B cell (primary cell): ENCODE results near the gene GLIS1. TPM values are rescaled to one million over a fixed set of nuclear protein-coding genes. Genes with fewer than 3 reads are reported as not detected.

Experiments
- ATAC-seq: fragments of 200-7000 bp; cut with Tn5 transposase; one replicate; pipeline ENCODE4 v1.10.0; 2021; ENCODE audit warnings: low read depth, mild to moderate bottlenecking, moderate number of reproducible peaks, moderate library complexity
- CTCF ChIA-PET: fragments of 350-600 bp; sonication (Branson Sonifier 250); formaldehyde crosslinking; loops from one replicate; lab custom pipeline; 2021; ENCODE audit warnings: antibody characterized with exemption, inconsistent platforms; lab: Charles Lee
- POLR2A ChIA-PET: fragments of 350-600 bp; sonication (Branson Sonifier 250); formaldehyde crosslinking; loops from one replicate; lab custom pipeline; 2021; ENCODE audit warnings: antibody characterized with exemption; lab: Charles Lee
- DNase-seq: peaks from one replicate; pipeline ENCODE4 v3.0.0; 2013
- H2AFZ ChIP-seq: 2 replicates; pipeline ENCODE4 v1.6.1; 2012; ENCODE audit warnings: mild to moderate bottlenecking, low read depth, low read length; ENCODE audit not compliant: insufficient read depth, poor library complexity, severe bottlenecking
- H3K27ac ChIP-seq, 2 donors: 1 replicate in 1 of 2; 2 replicates in 1 of 2; pipeline ENCODE4 v1.5.1; 2012 to 2013; ENCODE audit warnings: low read length in 2 of 2, mild to moderate bottlenecking in 2 of 2, moderate library complexity in 1 of 2
- H3K27me3 ChIP-seq, 4 experiments: fragments of 200-600 bp in 1 of 4; sonication (generic) in 1 of 4; replicated peaks in 1 of 4; 1 replicate in 2 of 4; 2 replicates in 2 of 4; pipeline versions ENCODE4 v1.6.1 to v1.7.0; 2013 to 2016; ENCODE audit warnings: low read length in 3 of 4, mild to moderate bottlenecking in 2 of 4, mixed read lengths in 1 of 4, moderate library complexity in 1 of 4; ENCODE audit not compliant: insufficient read depth in 4 of 4, control insufficient read depth in 3 of 4; ENCODE audit errors: control extremely low read depth in 1 of 4
- H3K36me3 ChIP-seq, 2 experiments: replicated peaks in 1 of 2; 1 replicate in 1 of 2; 2 replicates in 1 of 2; pipeline versions ENCODE4 v1.6.1 to v1.7.1; 2013; ENCODE audit warnings: low read length in 1 of 2; ENCODE audit not compliant: insufficient read depth in 2 of 2, control insufficient read depth in 1 of 2; ENCODE audit errors: control extremely low read depth in 1 of 2, extremely low read depth in 1 of 2
- H3K4me1 ChIP-seq, 2 donors: fragments of 200-600 bp in 1 of 2; sonication (generic) in 1 of 2; 1 replicate in 1 of 2; 2 replicates in 1 of 2; pipeline versions ENCODE4 v1.5.1 to v1.6.1; 2013 to 2017; ENCODE audit warnings: low read length in 2 of 2; ENCODE audit not compliant: control insufficient read depth in 2 of 2, insufficient read depth in 2 of 2
- H3K4me2 ChIP-seq: replicated peaks from 2 replicates; pipeline ENCODE3; 2012; ENCODE audit warnings: mild to moderate bottlenecking, low read depth, low read length; ENCODE audit not compliant: poor library complexity, severe bottlenecking
- H3K4me3 ChIP-seq, 5 experiments: fragments of 200-600 bp in 1 of 5; sonication (generic) in 1 of 5; 1 replicate in 3 of 5; 2 replicates in 2 of 5; pipeline versions ENCODE4 v1.5.1 to v1.7.0; 2011 to 2016; ENCODE audit warnings: low read length in 4 of 5, mild to moderate bottlenecking in 4 of 5, low read depth in 2 of 5, control low read depth in 1 of 5, moderate library complexity in 1 of 5; ENCODE audit not compliant: insufficient read depth in 1 of 5; ENCODE audit errors: control extremely low read depth in 1 of 5, extremely low read depth in 1 of 5
- H3K79me2 ChIP-seq: fragments of 200-600 bp; sonication (generic); one replicate; pipeline ENCODE4 v1.6.0; 2016; ENCODE audit warnings: low read length; ENCODE audit not compliant: control insufficient read depth, insufficient read depth
- H3K9ac ChIP-seq: fragments of 200-600 bp; sonication (generic); 2 replicates; pipeline ENCODE4 v1.6.1; 2017; ENCODE audit warnings: mild to moderate bottlenecking, low read length, moderate library complexity
- H3K9me3 ChIP-seq, 3 donors: one replicate each; pipeline versions ENCODE4 v1.6.1 to v1.7.1; 2013; ENCODE audit warnings: low read length in 2 of 3; ENCODE audit not compliant: control insufficient read depth in 2 of 3, insufficient read depth in 1 of 3; ENCODE audit errors: control extremely low read depth in 1 of 3
- H4K20me1 ChIP-seq: 2 replicates; pipeline ENCODE4 v1.6.0; 2012; ENCODE audit warnings: mild to moderate bottlenecking, low read length; ENCODE audit not compliant: insufficient read depth, control insufficient read depth, poor library complexity, severe bottlenecking
- H3K27ac Mint-ChIP-seq: one replicate; pipeline ENCODE4 v1.8.0; 2021; ENCODE audit warnings: mixed read lengths
- H3K27me3 Mint-ChIP-seq: one replicate; pipeline ENCODE4 v1.8.0; 2021; ENCODE audit warnings: mixed read lengths
- H3K4me1 Mint-ChIP-seq: one replicate; pipeline ENCODE4 v1.8.0; 2021; ENCODE audit warnings: mixed read lengths
- H3K4me3 Mint-ChIP-seq: one replicate; pipeline ENCODE4 v1.8.0; 2021; ENCODE audit warnings: mixed read lengths
- H3K9me3 Mint-ChIP-seq: one replicate; pipeline ENCODE4 v1.8.0; 2022; ENCODE audit warnings: mixed read lengths; ENCODE audit not compliant: insufficient read depth
- EZH2 ChIP-seq: IDR thresholded peaks from 2 replicates; pipeline ENCODE4 v1.6.1; 2012; ENCODE audit warnings: borderline replicate concordance, low read depth, mild to moderate bottlenecking, moderate library complexity, low read length; ENCODE audit not compliant: insufficient read depth, poor library complexity, severe bottlenecking
- WGBS: methylation state at CpG from one replicate; pipeline ENCODE4 v1.1.5; 2013; ENCODE audit warnings: missing lambda C conversion rate; ENCODE audit not compliant: insufficient coverage; 5-methylcytosine and 5-hydroxymethylcytosine counted together
- intact Hi-C: fragments of 100-400 bp; cut with micrococcal nuclease; formaldehyde crosslinking; loops from one replicate; pipeline ENCODE4 v1.10.0; 2022
- polyA plus RNA-seq: library from polyadenylated mRNA; depleted of rRNA; stranded (reverse); fragments of >200 nt; gene quantifications from 2 replicates; pipeline ENCODE4 v1.2.3, GENCODE V29; 2012
- total RNA-seq, 2 donors: library from RNA; stranded (reverse); fragments of 120-200 nt in 1 of 2; gene quantifications; 1 replicate in 1 of 2; 2 replicates in 1 of 2; pipeline versions ENCODE4 v1.2.3 to v1.2.4, GENCODE V29; 2013 to 2022
- TF ChIP-seq, protein P1 (sequence below): fragments of 200-600 bp; IDR thresholded peaks from one replicate; pipeline ENCODE4 v1.8.0; 2022; ENCODE audit warnings: antibody characterized with exemption, mild to moderate bottlenecking

GLIS1 gene
- total and polyA plus RNA-seq, 2 donors (not counting 1 experiment from before 2014, with no cell fraction given): not detected

DNA sequence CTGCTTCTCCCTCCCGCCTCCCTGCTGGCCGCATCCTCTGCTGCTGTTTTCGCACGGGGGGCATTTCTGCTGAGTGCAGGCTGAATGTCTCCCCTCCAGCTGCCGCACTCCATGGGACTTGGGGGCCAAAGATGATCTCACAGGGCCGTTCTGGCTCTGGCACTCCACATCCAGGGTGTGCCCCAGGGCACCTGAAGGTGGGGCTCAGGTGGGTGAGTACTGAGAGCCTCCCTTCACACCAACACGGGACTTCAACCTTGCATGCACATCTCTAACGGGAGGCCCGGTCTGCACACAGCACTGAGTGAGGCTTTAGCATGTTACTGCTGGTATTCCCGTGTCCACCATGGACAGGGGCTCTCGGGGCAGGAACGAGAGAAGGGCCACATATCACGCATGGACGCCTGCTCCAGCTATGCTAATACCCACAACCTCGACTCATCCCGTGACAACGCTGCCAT, 190.9 kb downstream of the GLIS1 start:
- Histone ChIP-seq H3K4me3 (no peak overlapping the region), H3K4me2 (no peak overlapping the region), H4K20me1 (no peaks in the 10 kb centered on the region), H2AFZ (no peak overlapping the region), H3K9me3 (no peaks in the 10 kb centered on the region), H3K27ac (no peak overlapping the region), H3K27me3 (no peaks in the 10 kb centered on the region), H3K36me3 (no peaks in the 10 kb centered on the region), H3K4me1 (no peaks in the 10 kb centered on the region), H3K79me2 (no peaks in the 10 kb centered on the region), H3K9ac (no peak overlapping the region)
- WGBS: 91% methylated on average over 16 of the region's 17 CpGs
- Mint-ChIP-seq H3K27me3 (peaks cover 11% of the 10 kb centered on the region), H3K9me3 (no peaks in the 10 kb centered on the region), H3K27ac (no peak overlapping the region), H3K4me3 (no peak overlapping the region), H3K4me1 (no peaks in the 10 kb centered on the region)
- CTCF ChIA-PET: no interaction called here
- POLR2A ChIA-PET: no interaction called here
- DNase-seq (no peak), ATAC-seq (no peak)
- intact Hi-C loops: no loop called here
- TF ChIP-seq, protein P1, sequence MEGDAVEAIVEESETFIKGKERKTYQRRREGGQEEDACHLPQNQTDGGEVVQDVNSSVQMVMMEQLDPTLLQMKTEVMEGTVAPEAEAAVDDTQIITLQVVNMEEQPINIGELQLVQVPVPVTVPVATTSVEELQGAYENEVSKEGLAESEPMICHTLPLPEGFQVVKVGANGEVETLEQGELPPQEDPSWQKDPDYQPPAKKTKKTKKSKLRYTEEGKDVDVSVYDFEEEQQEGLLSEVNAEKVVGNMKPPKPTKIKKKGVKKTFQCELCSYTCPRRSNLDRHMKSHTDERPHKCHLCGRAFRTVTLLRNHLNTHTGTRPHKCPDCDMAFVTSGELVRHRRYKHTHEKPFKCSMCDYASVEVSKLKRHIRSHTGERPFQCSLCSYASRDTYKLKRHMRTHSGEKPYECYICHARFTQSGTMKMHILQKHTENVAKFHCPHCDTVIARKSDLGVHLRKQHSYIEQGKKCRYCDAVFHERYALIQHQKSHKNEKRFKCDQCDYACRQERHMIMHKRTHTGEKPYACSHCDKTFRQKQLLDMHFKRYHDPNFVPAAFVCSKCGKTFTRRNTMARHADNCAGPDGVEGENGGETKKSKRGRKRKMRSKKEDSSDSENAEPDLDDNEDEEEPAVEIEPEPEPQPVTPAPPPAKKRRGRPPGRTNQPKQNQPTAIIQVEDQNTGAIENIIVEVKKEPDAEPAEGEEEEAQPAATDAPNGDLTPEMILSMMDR: no peak
- TF ChIP-seq EZH2: no peak

DNA sequence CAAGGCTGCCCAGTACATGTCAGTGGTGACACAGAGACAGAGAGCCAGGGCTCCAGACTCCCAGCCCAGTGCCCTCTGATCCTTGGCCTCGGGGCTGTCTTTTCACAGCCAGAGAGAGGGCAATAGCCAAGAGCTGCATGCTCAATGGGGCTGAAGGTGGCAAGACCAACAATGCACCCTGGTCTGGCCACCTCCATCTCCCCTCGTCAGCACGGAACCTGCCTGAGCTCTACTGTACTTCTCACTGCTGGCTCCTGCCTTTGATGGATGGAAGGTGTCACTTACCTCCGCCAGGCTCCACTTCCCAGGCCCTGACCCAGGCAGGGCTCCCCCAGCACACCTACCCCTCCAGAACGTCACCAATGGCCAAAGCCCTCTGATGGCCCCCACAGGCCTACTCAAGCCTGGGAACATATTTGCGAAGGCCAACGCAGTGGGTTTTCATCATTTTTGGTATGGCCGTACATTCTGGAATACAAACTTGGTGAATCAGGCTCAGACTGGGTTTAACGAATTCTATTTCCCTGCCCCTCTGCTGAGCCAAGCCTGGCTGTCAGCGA, 191.7 kb downstream of the GLIS1 start:
- CTCF ChIA-PET: no interaction called here
- H3K4me1 Mint-ChIP-seq: no peaks in the 10 kb centered on the region
- DNase-seq (no peak), ATAC-seq (no peak)
- POLR2A ChIA-PET: no interaction called here
- H3K27me3 Mint-ChIP-seq: peaks cover 11% of the 10 kb centered on the region
- 82% methylated on average over 10 of the region's 10 CpGs for WGBS
- intact Hi-C loops: no loop called here
- H4K20me1 ChIP-seq: no peaks in the 10 kb centered on the region
- no peak overlapping the region for H2AFZ ChIP-seq
- H3K27ac Mint-ChIP-seq: no peak overlapping the region
- no peak overlapping the region for H3K4me3 Mint-ChIP-seq
- H3K9me3 Mint-ChIP-seq: no peaks in the 10 kb centered on the region
- no peak overlapping the region for H3K4me2 ChIP-seq
- no peaks in the 10 kb centered on the region for H3K27me3 ChIP-seq
- no peaks in the 10 kb centered on the region for H3K36me3 ChIP-seq
- no peak overlapping the region for H3K4me3 ChIP-seq
- no peaks in the 10 kb centered on the region for H3K79me2 ChIP-seq
- H3K9ac ChIP-seq: no peak overlapping the region
- no peaks in the 10 kb centered on the region for H3K4me1 ChIP-seq
- no peak overlapping the region for H3K27ac ChIP-seq
- no peaks in the 10 kb centered on the region for H3K9me3 ChIP-seq
- TF ChIP-seq, protein P1: no peak
- no peak for TF ChIP-seq EZH2
